ENCODE measurements around the gene RAP2A.

DNA sequence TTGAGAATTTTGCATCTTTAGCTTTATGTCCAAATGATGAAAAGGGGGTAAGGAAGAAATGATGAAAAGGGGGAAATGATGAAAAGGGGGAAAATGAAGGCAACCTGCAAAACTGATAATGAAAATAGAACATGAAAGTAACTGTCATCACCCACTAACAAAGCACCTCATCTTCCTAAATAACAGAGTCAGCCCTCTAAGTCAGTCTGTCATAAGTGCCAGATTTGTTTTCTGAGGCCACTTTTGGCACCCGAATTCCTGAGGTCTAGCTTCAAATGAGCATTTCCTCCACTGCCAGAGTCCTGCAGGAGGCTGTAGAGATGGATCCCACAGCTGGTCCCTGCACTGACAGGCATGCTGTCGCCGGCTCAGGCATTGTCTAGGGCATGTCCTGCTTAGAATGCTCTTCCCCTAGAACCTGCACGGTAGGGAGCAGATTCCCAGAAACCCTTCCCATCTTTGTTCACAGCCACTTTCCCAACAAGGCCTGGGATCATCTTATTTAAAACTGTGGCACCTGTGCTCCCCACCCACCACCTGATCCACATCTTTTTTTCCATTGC lies 25.3 kb downstream of the RAP2A start:
- TF ChIP-seq, protein P1, sequence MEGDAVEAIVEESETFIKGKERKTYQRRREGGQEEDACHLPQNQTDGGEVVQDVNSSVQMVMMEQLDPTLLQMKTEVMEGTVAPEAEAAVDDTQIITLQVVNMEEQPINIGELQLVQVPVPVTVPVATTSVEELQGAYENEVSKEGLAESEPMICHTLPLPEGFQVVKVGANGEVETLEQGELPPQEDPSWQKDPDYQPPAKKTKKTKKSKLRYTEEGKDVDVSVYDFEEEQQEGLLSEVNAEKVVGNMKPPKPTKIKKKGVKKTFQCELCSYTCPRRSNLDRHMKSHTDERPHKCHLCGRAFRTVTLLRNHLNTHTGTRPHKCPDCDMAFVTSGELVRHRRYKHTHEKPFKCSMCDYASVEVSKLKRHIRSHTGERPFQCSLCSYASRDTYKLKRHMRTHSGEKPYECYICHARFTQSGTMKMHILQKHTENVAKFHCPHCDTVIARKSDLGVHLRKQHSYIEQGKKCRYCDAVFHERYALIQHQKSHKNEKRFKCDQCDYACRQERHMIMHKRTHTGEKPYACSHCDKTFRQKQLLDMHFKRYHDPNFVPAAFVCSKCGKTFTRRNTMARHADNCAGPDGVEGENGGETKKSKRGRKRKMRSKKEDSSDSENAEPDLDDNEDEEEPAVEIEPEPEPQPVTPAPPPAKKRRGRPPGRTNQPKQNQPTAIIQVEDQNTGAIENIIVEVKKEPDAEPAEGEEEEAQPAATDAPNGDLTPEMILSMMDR (conservative IDR thresholded peaks at IDR 0.05; ENCODE audit: low read length): no peak
- no peak for TF ChIP-seq EZH2phosphoT487 (IDR thresholded peaks at IDR 0.05; ENCODE audit: borderline replicate concordance, low read depth, low read length)

Measured in OCI-LY7 (cell line).